ENCODE data around the gene RAPGEF6.

Gene RAPGEF6

GRCh38 chr5:131654309-131654708 is 19.3 kb upstream of the RAPGEF6 start:
- Histone ChIP-seq H2AK5ac (ENCODE audit: low read length) (no peak overlapping the region), H3K79me2 (ENCODE audit: control insufficient read depth, insufficient read depth, low read length, poor library complexity) (no peaks in the 10 kb centered on the region), H3K27ac (ENCODE audit: low read depth, low read length) (no peak overlapping the region), H3K18ac (ENCODE audit: low read length) (no peak overlapping the region), H3K27me3 (ENCODE audit: insufficient read depth, low read length) (no peaks in the 10 kb centered on the region), H4K91ac (ENCODE audit: low read depth, low read length) (no peak overlapping the region), H2BK120ac (ENCODE audit: insufficient read depth, low read length, poor library complexity) (no peak overlapping the region), H3K4me3 (ENCODE audit: low read depth, low read length) (no peak overlapping the region), H3K9ac (ENCODE audit: low read length) (no peak overlapping the region), H3K23ac (ENCODE audit: low read length) (no peak overlapping the region), H3K9me3 (ENCODE audit: insufficient read depth, low read depth, low read length) (peaks cover 4% of the 10 kb centered on the region), H2BK5ac (ENCODE audit: low read depth, low read length, poor library complexity) (no peak overlapping the region), H3K14ac (ENCODE audit: low read length) (no peak overlapping the region), H3K36me3 (ENCODE audit: control insufficient read depth in 1 of 2, insufficient read depth in 2 of 2, low read length in 2 of 2) (peaks cover 7 to 9% of the 10 kb centered on the region in 2 experiments), H4K12ac (ENCODE audit: low read depth, low read length) (no peak overlapping the region), H3K4me2 (ENCODE audit: low read length) (no peak overlapping the region), H3K4me1 (ENCODE audit: control insufficient read depth in 1 of 2, insufficient read depth in 2 of 2, low read length in 2 of 2) (no peaks in the 10 kb centered on the region), H2AFZ (ENCODE audit: insufficient read depth, low read length, poor library complexity) (no peak overlapping the region), H3K4ac (ENCODE audit: low read depth, low read length) (no peak overlapping the region), H2BK12ac (ENCODE audit: low read length) (no peak overlapping the region), H3K79me1 (ENCODE audit: low read length) (no peaks in the 10 kb centered on the region), H4K8ac (ENCODE audit: low read depth, low read length) (no peak overlapping the region)
- no peak for DNase-seq
- WGBS (ENCODE audit: extremely low coverage, insufficient coverage, insufficient read length) = no CpG with 5 or more reads among the region's 2 CpGs

GRCh38 chr5:131649161-131649560 is 14.1 kb upstream of the RAPGEF6 start:
- Histone ChIP-seq H2BK5ac (ENCODE audit: low read depth, low read length, poor library complexity) (no peak overlapping the region), H3K9me3 (ENCODE audit: insufficient read depth, low read depth, low read length) (no peaks in the 10 kb centered on the region), H3K36me3 (ENCODE audit: control insufficient read depth in 1 of 2, insufficient read depth in 2 of 2, low read length in 2 of 2) (peaks cover 2 to 4% of the 10 kb centered on the region in 2 experiments), H3K4ac (ENCODE audit: low read depth, low read length) (no peak overlapping the region), H2AK5ac (ENCODE audit: low read length) (no peak overlapping the region), H4K12ac (ENCODE audit: low read depth, low read length) (no peak overlapping the region), H4K91ac (ENCODE audit: low read depth, low read length) (no peak overlapping the region), H4K8ac (ENCODE audit: low read depth, low read length) (no peak overlapping the region), H2AFZ (ENCODE audit: insufficient read depth, low read length, poor library complexity) (no peak overlapping the region), H3K27ac (ENCODE audit: low read depth, low read length) (no peak overlapping the region), H3K4me1 (ENCODE audit: control insufficient read depth in 1 of 2, insufficient read depth in 2 of 2, low read length in 2 of 2) (no peaks in the 10 kb centered on the region), H3K79me1 (ENCODE audit: low read length) (no peaks in the 10 kb centered on the region), H2BK12ac (ENCODE audit: low read length) (no peak overlapping the region), H3K4me2 (ENCODE audit: low read length) (no peak overlapping the region), H3K9ac (ENCODE audit: low read length) (no peak overlapping the region), H3K79me2 (ENCODE audit: control insufficient read depth, insufficient read depth, low read length, poor library complexity) (no peaks in the 10 kb centered on the region), H3K4me3 (ENCODE audit: low read depth, low read length) (no peak overlapping the region), H3K18ac (ENCODE audit: low read length) (no peak overlapping the region), H3K27me3 (ENCODE audit: insufficient read depth, low read length) (no peaks in the 10 kb centered on the region), H3K14ac (ENCODE audit: low read length) (no peak overlapping the region), H2BK120ac (ENCODE audit: insufficient read depth, low read length, poor library complexity) (no peak overlapping the region), H3K23ac (ENCODE audit: low read length) (no peak overlapping the region)
- DNase-seq = no peak
- WGBS (ENCODE audit: extremely low coverage, insufficient coverage, insufficient read length) = no CpG with 5 or more reads among the region's 3 CpGs

GRCh38 chr5:131647048-131647769 is 12.2 kb upstream of the RAPGEF6 start:
- Histone ChIP-seq H3K4me2 (ENCODE audit: low read length) (no peak overlapping the region), H3K18ac (ENCODE audit: low read length) (no peak overlapping the region), H3K14ac (ENCODE audit: low read length) (no peak overlapping the region), H3K27me3 (ENCODE audit: insufficient read depth, low read length) (no peaks in the 10 kb centered on the region), H3K9ac (ENCODE audit: low read length) (no peak overlapping the region), H2BK12ac (ENCODE audit: low read length) (no peak overlapping the region), H3K9me3 (ENCODE audit: insufficient read depth, low read depth, low read length) (no peaks in the 10 kb centered on the region), H3K23ac (ENCODE audit: low read length) (no peak overlapping the region), H3K79me1 (ENCODE audit: low read length) (no peaks in the 10 kb centered on the region), H2BK5ac (ENCODE audit: low read depth, low read length, poor library complexity) (no peak overlapping the region), H3K4me3 (ENCODE audit: low read depth, low read length) (no peak overlapping the region), H2AK5ac (ENCODE audit: low read length) (no peak overlapping the region), H3K4ac (ENCODE audit: low read depth, low read length) (no peak overlapping the region), H3K4me1 (ENCODE audit: control insufficient read depth in 1 of 2, insufficient read depth in 2 of 2, low read length in 2 of 2) (no peaks in the 10 kb centered on the region), H4K8ac (ENCODE audit: low read depth, low read length) (no peak overlapping the region), H4K12ac (ENCODE audit: low read depth, low read length) (no peak overlapping the region), H2AFZ (ENCODE audit: insufficient read depth, low read length, poor library complexity) (no peak overlapping the region), H4K91ac (ENCODE audit: low read depth, low read length) (no peak overlapping the region), H3K79me2 (ENCODE audit: control insufficient read depth, insufficient read depth, low read length, poor library complexity) (no peaks in the 10 kb centered on the region), H3K27ac (ENCODE audit: low read depth, low read length) (no peak overlapping the region), H2BK120ac (ENCODE audit: insufficient read depth, low read length, poor library complexity) (no peak overlapping the region), H3K36me3 (ENCODE audit: control insufficient read depth in 1 of 2, insufficient read depth in 2 of 2, low read length in 2 of 2) (peaks cover 2 to 4% of the 10 kb centered on the region in 2 experiments)
- no peak for DNase-seq
- no CpG with 5 or more reads among the region's 10 CpGs for WGBS (ENCODE audit: extremely low coverage, insufficient coverage, insufficient read length)

GRCh38 chr5:131644822-131645221 is 9.8 kb upstream of the RAPGEF6 start:
- Histone ChIP-seq H2AFZ (ENCODE audit: insufficient read depth, low read length, poor library complexity) (no peak overlapping the region), H3K4me3 (ENCODE audit: low read depth, low read length) (no peak overlapping the region), H4K91ac (ENCODE audit: low read depth, low read length) (no peak overlapping the region), H2BK5ac (ENCODE audit: low read depth, low read length, poor library complexity) (no peak overlapping the region), H4K8ac (ENCODE audit: low read depth, low read length) (no peak overlapping the region), H3K9me3 (ENCODE audit: insufficient read depth, low read depth, low read length) (no peaks in the 10 kb centered on the region), H2BK120ac (ENCODE audit: insufficient read depth, low read length, poor library complexity) (no peak overlapping the region), H3K4ac (ENCODE audit: low read depth, low read length) (no peak overlapping the region), H3K27me3 (ENCODE audit: insufficient read depth, low read length) (no peaks in the 10 kb centered on the region), H3K23ac (ENCODE audit: low read length) (no peak overlapping the region), H2BK12ac (ENCODE audit: low read length) (no peak overlapping the region), H3K27ac (ENCODE audit: low read depth, low read length) (no peak overlapping the region), H3K14ac (ENCODE audit: low read length) (no peak overlapping the region), H3K4me1 (ENCODE audit: control insufficient read depth in 1 of 2, insufficient read depth in 2 of 2, low read length in 2 of 2) (no peaks in the 10 kb centered on the region), H3K9ac (ENCODE audit: low read length) (no peak overlapping the region), H3K79me2 (ENCODE audit: control insufficient read depth, insufficient read depth, low read length, poor library complexity) (no peaks in the 10 kb centered on the region), H3K79me1 (ENCODE audit: low read length) (no peaks in the 10 kb centered on the region), H4K12ac (ENCODE audit: low read depth, low read length) (no peak overlapping the region), H3K18ac (ENCODE audit: low read length) (no peak overlapping the region), H2AK5ac (ENCODE audit: low read length) (no peak overlapping the region), H3K4me2 (ENCODE audit: low read length) (no peak overlapping the region), H3K36me3 (ENCODE audit: control insufficient read depth in 1 of 2, insufficient read depth in 2 of 2, low read length in 2 of 2) (no peaks in the 10 kb centered on the region)
- WGBS (ENCODE audit: extremely low coverage, insufficient coverage, insufficient read length) = no CpG with 5 or more reads among the region's 7 CpGs
- no peak for DNase-seq
